Nephron progenitor cell (in vitro differentiated cells): ENCODE results near the gene SRMS.
A peak's percentile ranks its signal among the peaks of the same experiment; 100 is the strongest.

Source experiments
- DNase-seq: peaks from one replicate; pipeline ENCODE4 v3.0.0; 2021
- H3K27ac Mint-ChIP-seq: 2 replicates; pipeline ENCODE4 v1.8.0; 2021; ENCODE audit warnings: mild to moderate bottlenecking, moderate library complexity, mixed read lengths
- H3K27me3 Mint-ChIP-seq: 2 replicates; pipeline ENCODE4 v1.8.0; 2021; ENCODE audit warnings: mild to moderate bottlenecking, low read depth, mixed read lengths; ENCODE audit not compliant: poor library complexity
- H3K36me3 Mint-ChIP-seq: 2 replicates; pipeline ENCODE4 v1.8.0; 2021; ENCODE audit warnings: low read depth, mixed read lengths
- H3K4me1 Mint-ChIP-seq: 2 replicates; pipeline ENCODE4 v1.8.0; 2021; ENCODE audit warnings: mixed read lengths
- H3K4me3 Mint-ChIP-seq: 2 replicates; pipeline ENCODE4 v1.8.0; 2021; ENCODE audit warnings: mild to moderate bottlenecking, moderate library complexity, mixed read lengths
- H3K9me3 Mint-ChIP-seq: 2 replicates; pipeline ENCODE4 v1.8.0; 2021; ENCODE audit warnings: mild to moderate bottlenecking, moderate library complexity, mixed read lengths
- TF ChIP-seq, protein P1 (sequence below): fragments of 200-600 bp; sonication (generic); IDR thresholded peaks from 2 replicates; pipeline ENCODE4 v1.5.0; 2021; ENCODE audit warnings: antibody characterized with exemption

Gene SRMS

DNA sequence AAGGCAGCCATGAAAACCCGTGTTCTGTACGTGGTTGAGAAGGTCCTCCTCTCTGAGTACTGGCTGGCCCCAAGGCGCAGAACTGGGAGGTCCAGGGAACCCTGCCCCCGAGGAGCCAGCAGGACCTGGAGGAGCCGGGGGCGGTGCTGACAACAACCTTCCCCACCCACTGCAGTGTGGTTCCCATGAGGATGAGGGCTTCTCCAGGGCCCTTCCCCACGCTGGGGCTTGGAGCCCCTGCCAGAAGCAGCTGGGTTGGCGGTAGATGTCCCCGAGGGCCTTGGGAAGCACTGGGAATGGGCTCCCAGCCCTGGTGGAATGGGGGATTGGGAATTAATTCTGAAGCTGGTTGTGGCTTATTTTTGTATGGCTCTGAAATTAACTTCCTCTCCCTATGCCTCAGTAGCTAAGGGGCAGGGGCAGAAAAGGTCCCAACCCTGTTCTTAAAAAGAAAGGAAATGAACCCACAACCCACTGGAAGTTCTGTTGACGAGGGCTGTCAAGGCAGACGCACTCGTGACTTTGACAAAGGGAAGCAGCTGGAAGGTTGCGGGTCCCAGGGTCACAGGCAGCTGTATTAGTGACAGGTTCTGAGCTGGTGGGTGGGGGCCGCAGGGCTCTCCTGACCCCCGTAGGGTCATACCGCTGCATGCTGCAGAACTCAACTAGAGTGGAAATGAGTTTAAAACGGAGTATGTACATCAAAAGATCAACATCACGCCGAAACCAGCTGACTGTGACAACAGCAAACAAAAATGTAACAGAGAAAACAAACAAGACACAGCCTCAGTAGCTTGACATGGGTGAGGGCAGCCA lies 40.4 kb upstream of the SRMS start:
- peaks cover 18% of the 10 kb centered on the region for H3K36me3 Mint-ChIP-seq
- no peaks in the 10 kb centered on the region for H3K27me3 Mint-ChIP-seq
- H3K4me1 Mint-ChIP-seq: peaks cover 24% of the 10 kb centered on the region
- no peak for DNase-seq
- TF ChIP-seq, protein P1, sequence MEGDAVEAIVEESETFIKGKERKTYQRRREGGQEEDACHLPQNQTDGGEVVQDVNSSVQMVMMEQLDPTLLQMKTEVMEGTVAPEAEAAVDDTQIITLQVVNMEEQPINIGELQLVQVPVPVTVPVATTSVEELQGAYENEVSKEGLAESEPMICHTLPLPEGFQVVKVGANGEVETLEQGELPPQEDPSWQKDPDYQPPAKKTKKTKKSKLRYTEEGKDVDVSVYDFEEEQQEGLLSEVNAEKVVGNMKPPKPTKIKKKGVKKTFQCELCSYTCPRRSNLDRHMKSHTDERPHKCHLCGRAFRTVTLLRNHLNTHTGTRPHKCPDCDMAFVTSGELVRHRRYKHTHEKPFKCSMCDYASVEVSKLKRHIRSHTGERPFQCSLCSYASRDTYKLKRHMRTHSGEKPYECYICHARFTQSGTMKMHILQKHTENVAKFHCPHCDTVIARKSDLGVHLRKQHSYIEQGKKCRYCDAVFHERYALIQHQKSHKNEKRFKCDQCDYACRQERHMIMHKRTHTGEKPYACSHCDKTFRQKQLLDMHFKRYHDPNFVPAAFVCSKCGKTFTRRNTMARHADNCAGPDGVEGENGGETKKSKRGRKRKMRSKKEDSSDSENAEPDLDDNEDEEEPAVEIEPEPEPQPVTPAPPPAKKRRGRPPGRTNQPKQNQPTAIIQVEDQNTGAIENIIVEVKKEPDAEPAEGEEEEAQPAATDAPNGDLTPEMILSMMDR: no peak
- H3K4me3 Mint-ChIP-seq: no peak overlapping the region
- H3K27ac Mint-ChIP-seq: peak overlapping the region; percentile 82
- H3K9me3 Mint-ChIP-seq: no peaks in the 10 kb centered on the region

DNA sequence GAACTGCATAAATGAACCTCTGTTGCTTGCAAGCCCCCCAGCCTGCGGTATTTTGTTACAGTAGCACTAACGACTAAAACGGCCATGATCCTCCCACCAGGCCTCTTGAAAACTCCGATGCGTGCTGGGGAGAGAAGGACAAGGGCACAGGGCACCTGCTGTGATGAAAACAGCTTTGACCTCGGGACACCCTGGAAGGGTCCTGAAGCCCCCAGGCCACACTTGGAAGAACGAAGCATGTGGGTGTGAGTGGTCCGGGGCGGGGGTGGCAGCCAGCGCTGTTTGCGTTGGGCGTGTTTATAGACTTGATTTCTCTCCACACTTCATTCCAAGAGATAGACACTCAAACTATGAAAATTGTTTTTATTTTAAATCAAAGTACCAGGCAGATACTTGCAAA lies 39.7 kb upstream of the SRMS start:
- H3K4me3 Mint-ChIP-seq: no peak overlapping the region
- H3K36me3 Mint-ChIP-seq: peaks cover 16% of the 10 kb centered on the region
- H3K4me1 Mint-ChIP-seq: peaks cover 29% of the 10 kb centered on the region
- no peaks in the 10 kb centered on the region for H3K27me3 Mint-ChIP-seq
- H3K27ac Mint-ChIP-seq: no peak overlapping the region
- TF ChIP-seq, protein P1: no peak
- H3K9me3 Mint-ChIP-seq: no peaks in the 10 kb centered on the region
- no peak for DNase-seq

DNA sequence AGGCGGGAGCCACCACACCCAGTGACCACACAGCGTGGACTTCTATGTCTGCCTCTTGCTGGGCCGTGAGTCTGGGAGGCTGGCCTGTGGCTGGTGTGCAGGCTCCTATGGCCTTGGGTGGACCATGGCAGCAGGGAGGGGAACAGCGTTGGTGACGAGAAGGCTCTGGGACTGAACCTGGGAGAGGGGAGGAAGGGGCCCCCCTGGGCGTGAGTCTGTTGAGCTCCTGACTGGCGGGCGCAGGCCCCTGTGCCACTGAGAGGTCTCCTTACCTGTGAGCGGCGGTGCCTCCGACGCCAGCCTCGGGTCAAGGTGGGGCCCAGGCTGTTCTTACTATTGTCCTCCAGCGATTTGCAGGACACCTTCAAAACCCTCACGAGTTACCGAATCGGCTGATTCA lies 39.2 kb upstream of the SRMS start:
- Mint-ChIP-seq H3K36me3 (peaks cover 16% of the 10 kb centered on the region), H3K27ac (no peak overlapping the region), H3K9me3 (no peaks in the 10 kb centered on the region), H3K27me3 (no peaks in the 10 kb centered on the region), H3K4me1 (peaks cover 29% of the 10 kb centered on the region), H3K4me3 (no peak overlapping the region)
- TF ChIP-seq, protein P1: no peak
- DNase-seq: no peak

DNA sequence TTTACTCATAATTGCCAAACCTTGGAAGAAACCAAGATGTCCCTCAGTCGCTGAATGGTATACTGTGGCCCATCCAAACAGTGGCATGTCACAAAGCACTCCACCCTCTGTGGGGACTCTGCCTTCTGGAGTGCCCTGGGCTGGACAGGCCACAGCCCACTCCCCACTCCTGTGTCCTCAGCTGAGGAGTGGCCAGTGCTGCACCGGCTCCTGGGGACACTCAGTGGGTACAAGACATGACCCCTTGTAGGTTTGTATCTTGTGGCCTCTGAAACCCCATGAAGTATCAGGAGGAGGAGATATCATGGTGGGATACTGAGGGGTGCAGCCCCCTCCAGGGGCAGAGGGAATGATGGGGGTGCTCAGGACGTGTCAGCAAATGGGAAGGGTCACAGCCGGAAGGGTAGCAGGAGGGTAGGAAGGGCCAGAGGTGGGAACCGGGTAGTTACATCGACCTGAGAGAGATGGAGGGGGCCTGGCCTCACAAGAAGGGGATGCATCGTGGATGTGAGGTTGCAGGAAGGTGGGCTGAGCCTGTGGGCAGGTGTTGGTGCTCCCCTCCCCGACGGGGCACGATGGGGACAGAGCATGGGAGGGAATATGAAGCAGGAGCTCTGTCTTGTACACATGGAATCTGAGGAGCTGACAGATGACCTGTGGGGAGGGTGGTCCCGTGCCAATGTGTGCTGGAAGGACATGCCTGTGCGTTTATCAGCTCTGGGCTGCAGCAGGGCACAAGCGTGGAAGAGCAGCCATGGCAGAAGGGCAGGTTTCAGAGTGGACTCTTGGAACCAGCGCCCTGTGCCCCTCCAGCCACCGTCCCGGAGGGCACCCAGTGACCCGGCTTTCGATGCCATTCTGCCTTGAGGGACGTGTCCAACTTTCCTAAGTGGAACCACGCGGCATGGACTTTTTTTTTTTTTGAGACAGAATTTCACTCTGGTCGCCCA lies 38.3 kb upstream of the SRMS start:
- DNase-seq: no peak
- H3K27me3 Mint-ChIP-seq: no peaks in the 10 kb centered on the region
- no peak overlapping the region for H3K4me3 Mint-ChIP-seq
- H3K27ac Mint-ChIP-seq: no peak overlapping the region
- peaks cover 29% of the 10 kb centered on the region for H3K4me1 Mint-ChIP-seq
- TF ChIP-seq, protein P1: no peak
- H3K9me3 Mint-ChIP-seq: no peaks in the 10 kb centered on the region
- peaks cover 13% of the 10 kb centered on the region for H3K36me3 Mint-ChIP-seq

DNA sequence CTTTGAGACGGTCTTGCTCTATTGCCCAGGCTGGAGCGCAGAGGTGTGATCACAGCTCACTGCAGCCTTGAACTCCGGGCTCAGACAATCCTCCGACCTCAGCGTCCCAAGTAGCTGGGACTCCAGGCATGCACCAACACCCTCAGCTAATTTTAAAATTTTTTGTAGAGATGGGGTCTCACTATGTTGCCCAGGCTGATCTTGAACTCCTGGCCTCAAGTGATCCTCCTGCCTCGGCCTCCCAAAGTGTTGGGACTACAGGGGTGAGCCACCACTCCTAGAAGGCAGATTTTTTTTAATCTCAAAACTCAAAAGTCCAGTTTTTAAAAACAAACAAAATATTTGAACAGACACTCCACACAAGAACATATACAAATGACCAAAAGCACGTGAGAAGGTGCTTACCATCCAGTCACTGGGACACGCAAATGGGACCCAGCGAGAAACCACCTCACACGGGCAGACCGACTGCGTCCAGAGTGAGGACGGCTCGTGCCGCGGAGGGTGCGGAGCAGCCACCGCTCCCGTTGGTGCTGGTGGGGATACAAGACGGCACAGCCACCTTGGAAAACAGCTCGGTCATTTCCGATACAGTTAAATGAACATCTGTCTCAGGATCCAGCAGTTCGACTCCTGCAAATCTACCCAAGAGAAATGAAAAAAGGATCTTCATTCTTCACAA lies 35.0 kb upstream of the SRMS start:
- TF ChIP-seq, protein P1: no peak

More for the DNA sequence above, 35.0 kb upstream of the SRMS start:
- peaks cover 13% of the 10 kb centered on the region for H3K27me3 Mint-ChIP-seq
- DNase-seq: no peak
- no peak overlapping the region for H3K4me3 Mint-ChIP-seq
- H3K9me3 Mint-ChIP-seq: no peaks in the 10 kb centered on the region
- peaks cover 5% of the 10 kb centered on the region for H3K36me3 Mint-ChIP-seq
- peaks cover 26% of the 10 kb centered on the region for H3K4me1 Mint-ChIP-seq
- peak overlapping the region; percentile 71 for H3K27ac Mint-ChIP-seq
